SU-DHL-6 (cell line): ENCODE results near the gene NELL2.
"Not testable (repeated sequence)": the region's sequence is repeated elsewhere in the genome, so short reads cannot be mapped to it uniquely, and the experiment has no call there.

Source experiments
- CTCF ChIP-seq: fragments of 200-600 bp; sonication (generic); IDR thresholded peaks from one replicate; pipeline ENCODE4 v1.5.1; 2017; ENCODE audit warnings: antibody characterized with exemption, mild to moderate bottlenecking, low read length, moderate library complexity; ENCODE audit not compliant: insufficient read depth, poor library complexity, severe bottlenecking
- EZH2phosphoT487 ChIP-seq: fragments of 200-600 bp; sonication (generic), shearing (Covaris generic); conservative IDR thresholded peaks from 2 replicates; pipeline ENCODE4 v1.6.1; 2018; ENCODE audit warnings: mild to moderate bottlenecking, antibody characterized with exemption, low read length, moderate library complexity, mixed read lengths

GRCh38 chr12:44741292-44741980 is 134.7 kb downstream of the NELL2 start:
- not testable (repeated sequence) for TF ChIP-seq CTCF, EZH2phosphoT487
